ENCODE measurements around the gene ARRDC4. TPM values are rescaled to one million over a fixed set of nuclear protein-coding genes. Genes with fewer than 3 reads are reported as not detected.

Gene ARRDC4
- total RNA-seq, 3 donors from 2014 or later = 13.9 to 25.8 (median 20.0) TPM

- TF ChIP-seq POLR2A (IDR thresholded peaks at IDR 0.05) (no peak), POLR2AphosphoS5 (IDR thresholded peaks at IDR 0.05) (no peak), CTCF (IDR thresholded peaks at IDR 0.05) (peak in 1 of 3 donors; percentile 20)
- Histone ChIP-seq H3K4me1 (no peaks in the 10 kb centered on the region), H3K27ac (peak overlapping the region; percentile 76 to 86), H3K36me3 (no peaks in the 10 kb centered on the region), H3K9me3 (no peaks in the 10 kb centered on the region), H3K27me3 (no peaks in the 10 kb centered on the region), H3K4me3 (peak overlapping the region in 2 of 3 donors; percentile 15 to 26)
- intact Hi-C loops (cut with DNase I; ENCODE audit: low total_unique reads) = no loop called here
- peak in 1 of 2 donors; percentile 36 for DNase-seq (ENCODE audit: low spot score in 2 of 2)
These were observed 35.5 kb downstream of the ARRDC4 start for GRCh38 chr15:97995881-97996603.

DNA sequence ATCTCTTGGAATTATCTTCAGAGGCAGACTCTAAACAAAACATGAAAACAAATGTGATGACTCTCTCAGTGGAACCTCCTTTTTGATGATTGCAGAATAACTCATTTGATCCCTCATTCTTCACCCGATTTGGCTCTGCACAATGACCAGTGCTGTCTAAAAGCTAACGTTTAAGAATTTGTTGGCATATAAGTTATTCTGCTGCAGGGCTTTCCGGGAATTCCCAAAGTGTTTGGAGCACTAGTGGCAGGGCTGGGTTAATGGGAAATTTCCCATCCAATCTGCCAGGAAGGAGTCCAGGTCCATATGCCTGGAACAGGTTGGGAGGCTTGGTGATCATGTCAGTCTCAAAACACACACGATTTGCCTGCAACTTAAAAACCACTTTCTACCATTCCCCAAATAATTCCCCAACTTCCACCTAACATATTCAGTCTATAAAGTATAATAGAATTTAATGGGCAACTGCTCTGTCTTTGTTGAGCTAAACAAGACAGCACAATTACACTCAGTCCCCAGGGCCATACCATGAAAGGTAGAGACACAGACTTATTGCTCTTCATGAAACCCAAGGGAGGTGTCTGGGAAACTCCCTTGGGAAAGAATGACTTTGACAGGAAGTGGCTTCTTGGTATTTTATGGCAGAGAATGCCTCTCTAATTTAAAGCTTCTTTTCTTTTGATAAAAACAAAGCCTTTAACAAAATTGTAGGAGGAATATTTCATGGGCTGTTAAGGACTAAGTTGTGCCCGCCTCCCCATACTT is 38.0 kb downstream of the ARRDC4 start:
- no peak overlapping the region for H3K4me3 ChIP-seq
- no peak overlapping the region for H3K27ac ChIP-seq
- DNase-seq (ENCODE audit: low spot score in 2 of 2) = no peak
- no peaks in the 10 kb centered on the region for H3K36me3 ChIP-seq
- H3K27me3 ChIP-seq = no peaks in the 10 kb centered on the region
- no peaks in the 10 kb centered on the region for H3K4me1 ChIP-seq
- intact Hi-C loops (cut with DNase I; ENCODE audit: low total_unique reads) = no loop called here
- H3K9me3 ChIP-seq = no peaks in the 10 kb centered on the region
- TF ChIP-seq CTCF (IDR thresholded peaks at IDR 0.05) (no peak), POLR2AphosphoS5 (IDR thresholded peaks at IDR 0.05) (no peak), POLR2A (IDR thresholded peaks at IDR 0.05) (no peak)

GRCh38 chr15:98000249-98001203 is 40.0 kb downstream of the ARRDC4 start:
- intact Hi-C loops (cut with DNase I; ENCODE audit: low total_unique reads) = no loop called here

GRCh38 chr15:98001663-98002194 is 41.2 kb downstream of the ARRDC4 start:
- no peak overlapping the region for H3K27ac ChIP-seq
- H3K36me3 ChIP-seq = no peaks in the 10 kb centered on the region
- intact Hi-C loops (cut with DNase I; ENCODE audit: low total_unique reads) = no loop called here
- no peak overlapping the region for H3K4me3 ChIP-seq
- H3K9me3 ChIP-seq = no peaks in the 10 kb centered on the region
- H3K27me3 ChIP-seq = no peaks in the 10 kb centered on the region
- DNase-seq (ENCODE audit: low spot score in 2 of 2) = no peak
- H3K4me1 ChIP-seq = no peaks in the 10 kb centered on the region
- TF ChIP-seq POLR2AphosphoS5 (IDR thresholded peaks at IDR 0.05) = no peak
- no peak for TF ChIP-seq CTCF (IDR thresholded peaks at IDR 0.05)

More at GRCh38 chr15:98000249-98001203, 40.0 kb downstream of the ARRDC4 start:
- Histone ChIP-seq H3K36me3 (no peaks in the 10 kb centered on the region), H3K4me3 (no peak overlapping the region), H3K27me3 (no peaks in the 10 kb centered on the region), H3K4me1 (no peaks in the 10 kb centered on the region), H3K27ac (no peak overlapping the region), H3K9me3 (no peaks in the 10 kb centered on the region)
- peak in 1 of 2 donors; percentile 36 for DNase-seq (ENCODE audit: low spot score in 2 of 2)
- TF ChIP-seq POLR2A (IDR thresholded peaks at IDR 0.05) (no peak), POLR2AphosphoS5 (IDR thresholded peaks at IDR 0.05) (no peak), CTCF (IDR thresholded peaks at IDR 0.05) (no peak)
